Ammon's horn (tissue), 1 donor: Measurements from ENCODE around the gene SH2D3C.

ENCODE experiments used
- DNase-seq: peaks from one replicate; pipeline ENCODE4 v3.0.0-alpha.2; 2016; ENCODE audit warnings: low spot score

Gene SH2D3C

DNA sequence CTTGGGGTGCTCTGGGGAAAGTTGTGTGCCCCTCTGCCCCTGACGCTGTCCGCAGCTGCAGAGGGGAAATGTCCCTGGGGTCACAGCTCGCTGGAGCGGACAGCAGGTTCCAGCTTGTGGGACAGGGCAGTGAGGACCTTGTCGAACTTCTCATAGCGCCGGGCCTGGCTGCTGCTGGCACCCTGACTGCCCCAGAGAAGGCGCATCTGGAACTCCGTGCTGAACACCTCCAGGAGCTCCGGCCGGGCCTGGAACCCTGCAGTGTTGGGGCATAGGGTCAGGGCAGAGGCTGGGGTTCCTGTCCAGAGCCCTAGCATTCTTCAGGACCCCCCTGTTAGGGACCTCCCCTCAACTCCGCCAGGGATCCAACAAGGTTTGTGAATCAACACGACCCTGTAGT is 39.8 kb downstream of the SH2D3C start:
- DNase-seq = no peak

GRCh38 chr9:127735530-127736185 is 42.8 kb downstream of the SH2D3C start:
- DNase-seq = no peak

GRCh38 chr9:127734747-127735529 is 43.5 kb downstream of the SH2D3C start, which contains the start of gene TOR2A:
TOR2A (minus strand) TSS chr9:127735294; CDS start chr9:127735270, 24 bp downstream.
- DNase-seq = peak; percentile 99

DNA sequence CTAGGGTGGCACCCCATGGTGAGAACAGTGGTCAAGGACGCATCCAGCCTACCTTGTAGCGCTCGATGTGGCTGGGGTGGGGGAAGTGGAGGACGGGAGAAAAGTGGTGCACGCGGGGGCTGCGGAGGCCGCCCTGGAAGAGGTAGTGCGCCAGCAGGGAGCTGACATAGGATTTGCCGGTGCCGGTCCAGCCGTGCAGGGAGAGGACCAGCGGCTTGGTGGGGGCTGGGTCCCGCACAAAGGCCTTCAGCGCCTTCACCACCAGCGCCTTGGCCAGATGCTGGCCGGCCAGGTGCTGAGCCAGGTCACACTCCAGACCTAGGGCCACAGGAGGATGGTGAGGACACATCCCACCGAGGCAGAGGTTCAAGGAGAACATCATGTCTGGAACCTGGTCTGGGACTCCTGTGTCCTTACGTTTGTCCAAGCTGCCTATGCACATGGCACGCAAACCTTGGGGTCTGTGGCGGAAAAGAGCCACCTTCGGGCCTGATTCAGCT is 44.2 kb downstream of the SH2D3C start:
- no peak for DNase-seq

DNA sequence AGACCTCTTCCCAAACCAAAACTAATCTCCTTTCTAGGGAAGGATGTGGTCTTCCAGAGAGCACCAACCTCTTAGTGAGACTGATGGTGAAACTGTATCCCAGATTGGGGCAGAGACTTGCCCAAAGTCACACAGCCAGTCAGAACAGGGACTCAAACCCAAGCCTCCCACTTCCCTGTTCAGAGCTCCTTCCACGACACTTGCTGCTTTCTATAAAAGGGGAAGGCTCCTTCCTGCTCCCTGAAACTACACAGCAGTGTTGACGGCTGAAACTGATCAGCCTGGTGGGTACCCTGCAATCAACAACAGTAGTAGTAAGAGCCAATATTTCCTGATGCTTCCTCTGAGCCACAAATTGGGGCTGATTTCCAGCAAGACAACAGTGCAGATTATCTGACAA is 44.9 kb downstream of the SH2D3C start:
- DNase-seq = no peak

GRCh38 chr9:127732444-127732843 is 46.0 kb downstream of the SH2D3C start:
- no peak for DNase-seq

DNA sequence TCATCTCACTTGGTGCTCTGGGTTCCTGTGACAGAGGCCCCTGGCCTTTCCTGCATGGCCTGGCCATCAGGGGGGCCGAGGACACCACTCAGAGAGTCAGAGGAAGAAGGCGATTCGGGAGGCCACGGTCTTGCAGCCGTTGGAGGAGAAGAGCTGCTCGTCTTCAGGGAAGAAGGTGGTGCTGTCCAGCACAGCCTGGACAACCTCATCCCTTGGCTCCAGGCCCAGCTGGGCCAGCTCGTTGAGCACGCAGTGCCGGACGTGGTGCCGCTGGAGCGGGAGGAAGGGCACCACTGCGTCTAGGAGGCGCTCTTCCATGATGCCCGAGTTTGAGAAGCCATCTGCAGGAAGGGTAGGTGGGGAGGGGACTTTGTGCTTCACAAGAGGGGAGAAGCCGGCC is 46.5 kb downstream of the SH2D3C start:
- DNase-seq = no peak

DNA sequence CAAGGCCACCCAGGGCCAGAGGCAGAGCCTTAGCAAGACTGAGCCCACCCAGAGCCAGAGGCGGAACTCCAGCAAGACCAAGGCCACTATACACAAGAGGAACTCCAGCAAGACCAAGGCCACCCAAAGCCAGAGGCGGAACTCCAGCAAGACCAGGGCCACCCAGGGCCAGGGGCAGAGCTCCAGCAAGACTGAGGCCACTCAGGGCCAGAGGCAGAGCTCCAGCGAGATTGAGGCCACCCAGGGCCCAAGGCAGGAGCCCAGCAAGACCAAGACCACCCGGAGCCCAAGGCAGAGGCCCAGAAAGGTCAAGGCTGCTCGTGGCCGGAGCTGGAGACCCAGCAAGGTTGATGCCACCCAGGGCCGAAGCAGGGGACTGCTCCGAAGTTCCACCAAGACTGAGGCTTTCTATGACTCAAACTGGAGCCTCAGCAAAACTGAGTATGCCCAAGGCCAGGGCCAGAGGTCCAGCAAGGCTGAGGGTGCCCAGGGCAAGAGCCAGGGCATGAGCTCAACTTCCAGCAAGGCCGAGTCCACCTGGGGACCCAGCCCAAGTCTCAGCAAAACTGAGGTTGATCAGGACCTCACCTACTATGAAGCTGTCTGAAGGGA is 47.6 kb downstream of the SH2D3C start:
- DNase-seq = no peak

- DNase-seq = no peak
Observed at GRCh38 chr9:127730262-127730661, 48.2 kb downstream of the SH2D3C start.

- DNase-seq = no peak
Observed at GRCh38 chr9:127729522-127730256, 48.8 kb downstream of the SH2D3C start.

DNA sequence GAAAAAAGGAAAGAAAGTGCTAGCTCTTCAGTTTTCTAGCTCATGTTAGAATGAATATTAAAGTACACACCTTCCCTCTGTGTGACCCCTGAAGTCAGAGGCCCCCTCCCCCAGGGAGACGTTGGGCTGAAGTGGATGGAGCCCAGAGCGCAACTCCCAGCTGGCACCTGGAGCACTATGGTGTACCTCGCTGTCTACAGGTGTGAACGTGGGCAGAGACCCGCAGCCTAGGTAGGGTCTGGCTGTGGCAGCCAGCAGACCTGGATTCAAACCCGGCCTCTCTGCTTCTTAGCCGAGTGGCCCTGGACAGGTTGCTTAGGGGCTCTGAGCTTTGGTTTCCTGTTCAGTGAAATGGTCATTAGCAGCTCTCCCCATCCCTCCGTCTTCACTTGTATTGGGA is 49.7 kb downstream of the SH2D3C start:
- no peak for DNase-seq

- DNase-seq = no peak
Observed at GRCh38 chr9:127726871-127727270, 51.6 kb downstream of the SH2D3C start.

- DNase-seq = no peak
Observed at GRCh38 chr9:127724012-127724411, 54.5 kb downstream of the SH2D3C start.

GRCh38 chr9:127723444-127723843 is 55.0 kb downstream of the SH2D3C start:
- no peak for DNase-seq

GRCh38 chr9:127723013-127723412 is 55.5 kb downstream of the SH2D3C start:
- no peak for DNase-seq

DNA sequence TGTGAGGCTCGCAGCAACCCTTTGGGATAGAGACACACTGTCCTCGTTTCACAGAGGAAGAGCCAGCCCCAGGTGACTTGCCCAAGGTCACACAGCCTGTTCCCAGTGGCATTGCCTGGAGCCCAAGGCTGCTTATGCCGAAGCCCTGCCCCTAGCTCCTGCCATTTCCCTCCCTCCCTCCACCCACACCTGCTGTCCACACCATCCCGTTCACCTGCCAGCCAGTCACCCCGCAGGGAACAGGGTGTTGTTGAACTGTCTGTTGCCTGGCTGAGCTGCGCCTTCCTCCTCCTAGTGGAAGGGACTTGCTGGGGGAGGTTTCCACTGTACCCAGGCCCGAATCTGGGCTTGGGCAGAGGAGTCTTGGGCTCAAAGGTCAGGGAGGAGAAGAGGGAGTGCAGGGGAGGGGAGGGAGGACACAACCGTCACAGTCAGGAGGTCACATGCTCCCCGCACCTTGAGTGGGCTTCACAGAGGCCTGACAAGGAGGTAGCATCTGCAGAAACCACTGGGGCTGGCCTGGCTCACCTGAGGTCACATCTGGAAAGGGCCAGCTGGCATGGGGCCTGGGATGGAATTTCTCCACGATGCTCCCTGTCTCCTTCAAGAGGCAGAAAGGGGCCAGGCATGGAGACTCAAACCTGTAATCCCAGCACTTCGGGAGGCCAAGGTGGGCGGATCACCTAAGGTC is 56.3 kb downstream of the SH2D3C start:
- DNase-seq = no peak

DNA sequence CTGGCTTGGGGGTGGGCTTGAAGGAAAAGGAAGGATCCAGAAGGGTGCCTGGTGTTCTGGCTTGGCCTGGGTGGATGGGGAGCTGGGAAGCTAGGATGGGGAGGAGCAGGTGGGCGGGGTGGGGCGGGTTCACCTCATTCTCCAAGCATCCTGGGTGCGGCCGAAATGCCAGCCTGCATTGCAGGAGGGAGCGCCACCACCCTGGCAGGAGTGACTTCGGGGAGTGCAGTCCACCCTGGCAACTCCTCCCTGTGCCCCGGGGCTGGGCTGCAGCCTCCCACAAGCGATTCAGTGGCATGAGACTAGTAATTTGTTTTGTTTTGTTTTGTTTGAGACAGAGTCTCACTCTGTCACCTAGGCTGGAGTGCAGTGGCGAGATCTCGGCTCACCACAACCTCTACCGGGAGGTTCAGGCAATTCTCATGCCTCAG is 57.1 kb downstream of the SH2D3C start:
- DNase-seq = no peak

GRCh38 chr9:127720865-127721227 is 57.6 kb downstream of the SH2D3C start:
- DNase-seq = no peak

- DNase-seq = no peak
Observed at GRCh38 chr9:127720031-127720864, 58.2 kb downstream of the SH2D3C start.

- peak; percentile 38 for DNase-seq
Observed at GRCh38 chr9:127717766-127718165, 60.7 kb downstream of the SH2D3C start.

GRCh38 chr9:127716412-127716811 is 62.1 kb downstream of the SH2D3C start:
- no peak for DNase-seq
